ENCODE data around the gene SH3RF1.

Gene SH3RF1

DNA sequence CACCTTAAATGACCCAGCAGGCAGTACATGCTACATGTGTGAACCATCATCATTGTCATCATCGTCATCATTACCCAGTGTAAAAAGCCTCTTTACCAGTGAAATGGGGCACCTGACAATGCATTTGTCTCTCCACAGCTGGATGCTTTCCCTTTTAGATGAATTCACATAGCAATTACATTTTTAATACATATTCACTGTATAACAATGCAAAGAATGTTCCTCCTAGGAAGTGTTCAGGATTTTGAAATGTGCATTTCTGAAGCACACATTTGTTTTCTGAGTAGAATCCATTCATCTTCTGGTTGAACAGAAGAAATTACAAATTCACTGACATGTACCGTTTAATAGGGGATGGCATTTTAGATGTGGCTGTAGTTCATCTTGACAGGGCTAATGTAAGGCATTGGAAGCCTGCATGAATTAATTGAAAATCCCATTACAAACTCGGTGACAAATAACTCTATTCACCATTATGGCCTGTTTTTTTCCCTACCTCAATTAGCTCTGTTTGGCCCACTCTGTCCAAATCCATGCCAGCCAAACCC lies 111.1 kb downstream of the SH3RF1 start:
- no peak overlapping the region for H3K14ac ChIP-seq (ENCODE audit: low read length)
- no peaks in the 10 kb centered on the region for H3K9me3 ChIP-seq (ENCODE audit: insufficient read depth, low read depth, low read length)
- no peaks in the 10 kb centered on the region for H3K27me3 ChIP-seq (ENCODE audit: insufficient read depth, low read length)
- no peak overlapping the region for H3K9ac ChIP-seq (ENCODE audit: low read length)
- no peak overlapping the region for H4K12ac ChIP-seq (ENCODE audit: low read depth, low read length)
- H2AFZ ChIP-seq (ENCODE audit: insufficient read depth, low read length, poor library complexity): no peak overlapping the region
- no peak overlapping the region for H3K23ac ChIP-seq (ENCODE audit: low read length)
- no peak overlapping the region for H2BK120ac ChIP-seq (ENCODE audit: insufficient read depth, low read length, poor library complexity)
- no CpG with 5 or more reads among the region's 3 CpGs for WGBS (ENCODE audit: extremely low coverage, insufficient coverage, insufficient read length)
- peaks cover 3% of the 10 kb centered on the region for H3K79me1 ChIP-seq (ENCODE audit: low read length)
- H3K4ac ChIP-seq (ENCODE audit: low read depth, low read length): no peak overlapping the region
- peak in 1 of 2 donors; percentile 54 for DNase-seq
- no peak overlapping the region for H2BK12ac ChIP-seq (ENCODE audit: low read length)
- peaks cover 4 to 15% of the 10 kb centered on the region in 2 experiments for H3K4me1 ChIP-seq (ENCODE audit: control insufficient read depth in 1 of 2, insufficient read depth in 2 of 2, low read length in 2 of 2)
- H3K36me3 ChIP-seq (ENCODE audit: control insufficient read depth in 1 of 2, insufficient read depth in 2 of 2, low read length in 2 of 2): peaks cover 0 to 1% of the 10 kb centered on the region in 2 experiments
- H3K4me2 ChIP-seq (ENCODE audit: low read length): no peak overlapping the region
- H3K79me2 ChIP-seq (ENCODE audit: control insufficient read depth, insufficient read depth, low read length, poor library complexity): peaks cover 1% of the 10 kb centered on the region
- no peak overlapping the region for H2AK5ac ChIP-seq (ENCODE audit: low read length)
- no peak overlapping the region for H3K4me3 ChIP-seq (ENCODE audit: low read depth, low read length)
- no peak overlapping the region for H4K91ac ChIP-seq (ENCODE audit: low read depth, low read length)
- H4K8ac ChIP-seq (ENCODE audit: low read depth, low read length): no peak overlapping the region
- no peak overlapping the region for H3K18ac ChIP-seq (ENCODE audit: low read length)
- H2BK5ac ChIP-seq (ENCODE audit: low read depth, low read length, poor library complexity): no peak overlapping the region
- H3K27ac ChIP-seq (ENCODE audit: low read depth, low read length): no peak overlapping the region

DNA sequence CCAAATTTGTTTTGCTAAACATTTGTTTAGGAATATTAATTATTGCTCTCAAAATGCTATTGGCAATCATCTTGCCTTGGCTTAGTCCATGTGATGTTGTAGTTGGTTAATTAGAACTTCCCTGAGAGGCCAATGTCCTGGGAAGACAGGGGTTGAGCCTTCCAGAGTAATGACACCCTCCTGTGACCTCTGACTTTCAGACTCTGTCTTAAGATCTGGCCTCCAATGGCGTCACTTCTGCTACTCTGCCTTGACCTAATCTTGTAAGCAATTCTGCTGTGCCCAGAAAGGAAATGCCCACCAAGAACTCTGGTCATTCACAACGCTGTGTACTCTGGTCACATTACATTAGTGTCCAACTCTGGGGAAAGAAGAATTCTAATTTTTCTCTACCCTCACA lies 111.9 kb downstream of the SH3RF1 start:
- Histone ChIP-seq H3K9ac (ENCODE audit: low read length) (no peak overlapping the region), H3K18ac (ENCODE audit: low read length) (no peak overlapping the region), H3K27me3 (ENCODE audit: insufficient read depth, low read length) (no peaks in the 10 kb centered on the region), H3K23ac (ENCODE audit: low read length) (no peak overlapping the region), H4K12ac (ENCODE audit: low read depth, low read length) (no peak overlapping the region), H2AK5ac (ENCODE audit: low read length) (no peak overlapping the region), H4K8ac (ENCODE audit: low read depth, low read length) (no peak overlapping the region), H3K4ac (ENCODE audit: low read depth, low read length) (no peak overlapping the region), H3K79me1 (ENCODE audit: low read length) (peaks cover 3% of the 10 kb centered on the region), H2BK12ac (ENCODE audit: low read length) (no peak overlapping the region), H2AFZ (ENCODE audit: insufficient read depth, low read length, poor library complexity) (no peak overlapping the region), H3K14ac (ENCODE audit: low read length) (no peak overlapping the region), H3K79me2 (ENCODE audit: control insufficient read depth, insufficient read depth, low read length, poor library complexity) (peaks cover 1% of the 10 kb centered on the region), H3K4me3 (ENCODE audit: low read depth, low read length) (no peak overlapping the region), H3K36me3 (ENCODE audit: control insufficient read depth in 1 of 2, insufficient read depth in 2 of 2, low read length in 2 of 2) (peaks cover 0 to 1% of the 10 kb centered on the region in 2 experiments), H3K4me1 (ENCODE audit: control insufficient read depth in 1 of 2, insufficient read depth in 2 of 2, low read length in 2 of 2) (peaks cover 4 to 15% of the 10 kb centered on the region in 2 experiments), H4K91ac (ENCODE audit: low read depth, low read length) (no peak overlapping the region), H3K9me3 (ENCODE audit: insufficient read depth, low read depth, low read length) (no peaks in the 10 kb centered on the region), H3K27ac (ENCODE audit: low read depth, low read length) (no peak overlapping the region), H3K4me2 (ENCODE audit: low read length) (no peak overlapping the region), H2BK5ac (ENCODE audit: low read depth, low read length, poor library complexity) (no peak overlapping the region), H2BK120ac (ENCODE audit: insufficient read depth, low read length, poor library complexity) (no peak overlapping the region)
- no CpG with 5 or more reads among the region's 2 CpGs for WGBS (ENCODE audit: extremely low coverage, insufficient coverage, insufficient read length)
- no peak for DNase-seq

- Histone ChIP-seq H2BK5ac (ENCODE audit: low read depth, low read length, poor library complexity) (no peak overlapping the region), H4K8ac (ENCODE audit: low read depth, low read length) (no peak overlapping the region), H3K27ac (ENCODE audit: low read depth, low read length) (no peak overlapping the region), H3K14ac (ENCODE audit: low read length) (no peak overlapping the region), H3K36me3 (ENCODE audit: control insufficient read depth in 1 of 2, insufficient read depth in 2 of 2, low read length in 2 of 2) (peaks cover 0 to 1% of the 10 kb centered on the region in 2 experiments), H2AK5ac (ENCODE audit: low read length) (no peak overlapping the region), H3K79me2 (ENCODE audit: control insufficient read depth, insufficient read depth, low read length, poor library complexity) (peaks cover 1% of the 10 kb centered on the region), H3K9ac (ENCODE audit: low read length) (no peak overlapping the region), H3K27me3 (ENCODE audit: insufficient read depth, low read length) (no peaks in the 10 kb centered on the region), H4K91ac (ENCODE audit: low read depth, low read length) (no peak overlapping the region), H3K9me3 (ENCODE audit: insufficient read depth, low read depth, low read length) (no peaks in the 10 kb centered on the region), H2BK120ac (ENCODE audit: insufficient read depth, low read length, poor library complexity) (no peak overlapping the region), H3K23ac (ENCODE audit: low read length) (no peak overlapping the region), H3K4me1 (ENCODE audit: control insufficient read depth in 1 of 2, insufficient read depth in 2 of 2, low read length in 2 of 2) (peaks cover 4 to 12% of the 10 kb centered on the region in 2 experiments), H3K79me1 (ENCODE audit: low read length) (peaks cover 3% of the 10 kb centered on the region), H2BK12ac (ENCODE audit: low read length) (no peak overlapping the region), H3K18ac (ENCODE audit: low read length) (no peak overlapping the region), H2AFZ (ENCODE audit: insufficient read depth, low read length, poor library complexity) (no peak overlapping the region), H4K12ac (ENCODE audit: low read depth, low read length) (no peak overlapping the region), H3K4ac (ENCODE audit: low read depth, low read length) (no peak overlapping the region), H3K4me3 (ENCODE audit: low read depth, low read length) (no peak overlapping the region), H3K4me2 (ENCODE audit: low read length) (no peak overlapping the region)
- no peak for DNase-seq
- WGBS (ENCODE audit: extremely low coverage, insufficient coverage, insufficient read length): no CpG with 5 or more reads among the region's 4 CpGs
These were observed 112.7 kb downstream of the SH3RF1 start for GRCh38 chr4:169158046-169158445.

GRCh38 chr4:169156392-169156791 lies 114.4 kb downstream of the SH3RF1 start:
- Histone ChIP-seq H3K79me1 (ENCODE audit: low read length) (no peaks in the 10 kb centered on the region), H3K4me1 (ENCODE audit: control insufficient read depth in 1 of 2, insufficient read depth in 2 of 2, low read length in 2 of 2) (peaks cover 0 to 9% of the 10 kb centered on the region in 2 experiments), H3K27me3 (ENCODE audit: insufficient read depth, low read length) (no peaks in the 10 kb centered on the region), H3K4me3 (ENCODE audit: low read depth, low read length) (no peak overlapping the region), H3K79me2 (ENCODE audit: control insufficient read depth, insufficient read depth, low read length, poor library complexity) (peaks cover 1% of the 10 kb centered on the region), H3K4me2 (ENCODE audit: low read length) (no peak overlapping the region), H3K36me3 (ENCODE audit: control insufficient read depth in 1 of 2, insufficient read depth in 2 of 2, low read length in 2 of 2) (peaks cover 0 to 3% of the 10 kb centered on the region in 2 experiments), H3K23ac (ENCODE audit: low read length) (no peak overlapping the region), H3K27ac (ENCODE audit: low read depth, low read length) (no peak overlapping the region), H4K91ac (ENCODE audit: low read depth, low read length) (no peak overlapping the region), H3K18ac (ENCODE audit: low read length) (no peak overlapping the region), H2BK12ac (ENCODE audit: low read length) (no peak overlapping the region), H2BK5ac (ENCODE audit: low read depth, low read length, poor library complexity) (no peak overlapping the region), H3K9me3 (ENCODE audit: insufficient read depth, low read depth, low read length) (no peaks in the 10 kb centered on the region), H2AFZ (ENCODE audit: insufficient read depth, low read length, poor library complexity) (no peak overlapping the region), H4K12ac (ENCODE audit: low read depth, low read length) (no peak overlapping the region), H2BK120ac (ENCODE audit: insufficient read depth, low read length, poor library complexity) (no peak overlapping the region), H2AK5ac (ENCODE audit: low read length) (no peak overlapping the region), H3K4ac (ENCODE audit: low read depth, low read length) (no peak overlapping the region), H4K8ac (ENCODE audit: low read depth, low read length) (no peak overlapping the region), H3K9ac (ENCODE audit: low read length) (no peak overlapping the region), H3K14ac (ENCODE audit: low read length) (no peak overlapping the region)
- no CpG with 5 or more reads among the region's 3 CpGs for WGBS (ENCODE audit: extremely low coverage, insufficient coverage, insufficient read length)
- DNase-seq: no peak

All from trophoblast cell (in vitro differentiated cells and primary cell).